SK-N-SH (cell line): ENCODE data around the gene LTBP1. TPM values are rescaled to one million over a fixed set of nuclear protein-coding genes. Genes with fewer than 3 reads are reported as not detected.

Experiments
- CTCF ChIA-PET: fragments of 300-600, 350-600 bp; formaldehyde crosslinking; extraction: SDS; loops from one replicate; lab custom pipeline; 2021; lab: Yijun Ruan, JAX
- POLR2A ChIA-PET: fragments of 350-600 bp; sonication (Branson Sonifier 250); formaldehyde crosslinking; extraction: SDS; loops from one replicate; lab custom pipeline; 2020; ENCODE audit warnings: antibody characterized with exemption, inconsistent platforms; lab: Yijun Ruan, JAX
- DNase-seq: peaks from one replicate; pipeline ENCODE4 v3.0.0; 2012
- H2AFZ ChIP-seq: fragments of 200-600 bp; sonication (generic); 2 replicates; pipeline ENCODE4 v1.8.1; 2016; ENCODE audit warnings: antibody characterized with exemption, mild to moderate bottlenecking, low read depth
- H3F3A ChIP-seq: fragments of 200-600 bp; sonication (generic); replicated peaks from 2 replicates; pipeline ENCODE3; 2016; ENCODE audit warnings: antibody characterized with exemption, mild to moderate bottlenecking; ENCODE audit not compliant: insufficient read depth
- H3K27ac ChIP-seq, 2 experiments: fragments of 200-500 bp in 1 of 2; fragments of 200-600 bp in 1 of 2; sonication (Bioruptor generic) in 1 of 2; sonication (generic), shearing (Covaris generic) in 1 of 2; 2 replicates each; pipeline versions ENCODE4 v1.5.1 to v1.6.1; 2014 to 2016; ENCODE audit warnings: low read depth in 2 of 2, inconsistent platforms in 1 of 2, low read length in 1 of 2, mild to moderate bottlenecking in 1 of 2, mixed read lengths in 1 of 2
- H3K27me3 ChIP-seq: fragments of 200-600 bp; sonication (generic), shearing (Covaris generic); 2 replicates; pipeline ENCODE4 v1.6.1; 2016; ENCODE audit warnings: mixed run types; ENCODE audit not compliant: insufficient read depth
- H3K36me3 ChIP-seq, 2 experiments: fragments of 200-500 bp in 1 of 2; fragments of 200-600 bp in 1 of 2; sonication (Bioruptor generic) in 1 of 2; sonication (generic) in 1 of 2; replicated peaks in 1 of 2; 2 replicates each; pipeline versions ENCODE3 to v1.5.1; 2014 to 2016; ENCODE audit warnings: low read length in 1 of 2, mild to moderate bottlenecking in 1 of 2; ENCODE audit not compliant: insufficient read depth in 2 of 2, control insufficient read depth in 1 of 2
- H3K4me1 ChIP-seq, 2 experiments: fragments of 200-500 bp in 1 of 2; fragments of 200-600 bp in 1 of 2; sonication (Bioruptor generic) in 1 of 2; sonication (generic), shearing (Covaris generic) in 1 of 2; 2 replicates each; pipeline versions ENCODE4 v1.5.1 to v1.6.1; 2014 to 2016; ENCODE audit warnings: low read depth in 1 of 2, low read length in 1 of 2, mixed run types in 1 of 2; ENCODE audit not compliant: insufficient read depth in 2 of 2, control insufficient read depth in 1 of 2
- H3K4me2 ChIP-seq: fragments of 200-600 bp; sonication (generic), shearing (Covaris generic); 2 replicates; pipeline ENCODE4 v1.6.1; 2017; ENCODE audit warnings: mixed run types
- H3K4me3 ChIP-seq, 2 experiments: fragments of 200-500 bp in 1 of 2; fragments of 200-600 bp in 1 of 2; sonication (Bioruptor generic) in 1 of 2; sonication (generic), shearing (Covaris generic) in 1 of 2; 2 replicates each; pipeline versions ENCODE4 v1.5.1 to v1.8.1; 2014 to 2016; ENCODE audit warnings: low read depth in 2 of 2, inconsistent platforms in 1 of 2, low read length in 1 of 2, mild to moderate bottlenecking in 1 of 2, mixed read lengths in 1 of 2, moderate library complexity in 1 of 2
- H3K79me2 ChIP-seq: fragments of 200-600 bp; sonication (generic); 2 replicates; pipeline ENCODE4 v1.8.1; 2017; ENCODE audit warnings: mild to moderate bottlenecking; ENCODE audit not compliant: insufficient read depth
- H3K9ac ChIP-seq: fragments of 200-600 bp; sonication (generic); 2 replicates; pipeline ENCODE4 v1.6.1; 2017; ENCODE audit warnings: mixed run types
- H3K9me2 ChIP-seq: fragments of 200-600 bp; sonication (generic); 2 replicates; pipeline ENCODE4 v1.6.1; 2017; ENCODE audit warnings: mixed run types
- H3K9me3 ChIP-seq: fragments of 200-600 bp; sonication (generic); 2 replicates; pipeline ENCODE4 v1.6.1; 2017; ENCODE audit warnings: mixed run types, mild to moderate bottlenecking, moderate library complexity
- H4K20me1 ChIP-seq: fragments of 200-600 bp; sonication (generic); 2 replicates; pipeline ENCODE4 v1.6.1; 2017; ENCODE audit warnings: mild to moderate bottlenecking, mixed run types; ENCODE audit not compliant: insufficient read depth
- CHD2 ChIP-seq: fragments of 150-350 bp; IDR thresholded peaks from 2 replicates; pipeline ENCODE4 v1.6.1; 2018; ENCODE audit warnings: low read length; ENCODE audit not compliant: partially characterized antibody
- EP300 ChIP-seq, 2 experiments: IDR thresholded peaks; 2 replicates each; pipeline versions ENCODE4 v1.4.0 to v1.6.1; 2012; ENCODE audit warnings: borderline replicate concordance in 1 of 2, low read depth in 1 of 2, low read length in 1 of 2
- FOXJ3 ChIP-seq: sonication (generic); formaldehyde crosslinking; IDR thresholded peaks from 2 replicates; pipeline ENCODE4 v1.5.1; 2020; ENCODE audit warnings: mild to moderate bottlenecking, missing genetic modification reagents
- FOXM1 ChIP-seq: IDR thresholded peaks from 2 replicates; pipeline ENCODE4 v1.4.0; 2012; ENCODE audit warnings: low read depth, mild to moderate bottlenecking
- GABPA ChIP-seq: IDR thresholded peaks from 2 replicates; pipeline ENCODE4 v1.4.0; 2012; ENCODE audit warnings: low read depth, mild to moderate bottlenecking
- GATA2 ChIP-seq: sonication (generic); formaldehyde crosslinking; IDR thresholded peaks from 2 replicates; pipeline ENCODE4 v1.5.0; 2020; ENCODE audit warnings: mild to moderate bottlenecking, missing genetic modification reagents
- MAX ChIP-seq: IDR thresholded peaks from 2 replicates; pipeline ENCODE4 v1.4.0; 2012; ENCODE audit warnings: low read depth
- MEF2A ChIP-seq: IDR thresholded peaks from 2 replicates; pipeline ENCODE4 v1.4.0; 2012; ENCODE audit warnings: low read depth, borderline replicate concordance
- MXI1 ChIP-seq: IDR thresholded peaks from 2 replicates; pipeline ENCODE4 v1.6.1; 2012; ENCODE audit warnings: mild to moderate bottlenecking, low read depth, low read length, improper control_type of control experiment
- NFIC ChIP-seq: IDR thresholded peaks from 2 replicates; pipeline ENCODE4 v1.4.0; 2012; ENCODE audit warnings: borderline replicate concordance
- PBX3 ChIP-seq: IDR thresholded peaks from 2 replicates; pipeline ENCODE4; 2012
- POLR2AphosphoS5 ChIP-seq: IDR thresholded peaks from 2 replicates; pipeline ENCODE4 v1.6.1; 2012; ENCODE audit warnings: low read depth, low read length
- RCOR1 ChIP-seq: fragments of 150-350 bp; IDR thresholded peaks from 2 replicates; pipeline ENCODE4 v1.6.1; 2017; ENCODE audit warnings: antibody characterized with exemption, low read length
- RXRA ChIP-seq: IDR thresholded peaks from 2 replicates; pipeline ENCODE4 v1.4.0; 2012; ENCODE audit warnings: low read depth, mild to moderate bottlenecking, borderline replicate concordance
- SMC3 ChIP-seq: IDR thresholded peaks from 2 replicates; pipeline ENCODE4 v1.6.1; 2012; ENCODE audit warnings: low read depth, low read length, improper control_type of control experiment
- TAF1 ChIP-seq: IDR thresholded peaks from 2 replicates; pipeline ENCODE4 v1.6.1; 2012; ENCODE audit warnings: low read depth, mild to moderate bottlenecking, low read length, moderate library complexity, borderline replicate concordance
- TCF12 ChIP-seq: IDR thresholded peaks from 2 replicates; pipeline ENCODE4 v1.4.0; 2012
- TEAD4 ChIP-seq: IDR thresholded peaks from 2 replicates; pipeline ENCODE4 v1.4.0; 2012; ENCODE audit warnings: mild to moderate bottlenecking, borderline replicate concordance; ENCODE audit not compliant: insufficient read depth
- YY1 ChIP-seq: IDR thresholded peaks from 2 replicates; pipeline ENCODE4 v1.4.0; 2012; ENCODE audit warnings: low read depth, mild to moderate bottlenecking
- WGBS: methylation state at CpG from one replicate; pipeline ENCODE4 v1.1.6; 2017; ENCODE audit warnings: low lambda C conversion rate; 5-methylcytosine and 5-hydroxymethylcytosine counted together
- polyA plus RNA-seq, 3 experiments: library from polyadenylated mRNA; depleted of rRNA; stranded (reverse); fragments of >200 nt; gene quantifications; 2 replicates each; pipeline ENCODE4 v1.2.3, GENCODE V29; 2012
- TF ChIP-seq, protein P1 (sequence below): IDR thresholded peaks from 2 replicates; pipeline ENCODE4 v1.4.0; 2012; ENCODE audit warnings: low read depth, borderline replicate concordance
- TF ChIP-seq, protein P2 (sequence below): IDR thresholded peaks from 2 replicates; pipeline ENCODE4 v1.4.0; 2012; ENCODE audit warnings: low read depth, borderline replicate concordance

Gene LTBP1
- polyA plus RNA-seq, 1 of the 3 experiments (the other 2 are of a cell fraction), result 467 TPM

DNA sequence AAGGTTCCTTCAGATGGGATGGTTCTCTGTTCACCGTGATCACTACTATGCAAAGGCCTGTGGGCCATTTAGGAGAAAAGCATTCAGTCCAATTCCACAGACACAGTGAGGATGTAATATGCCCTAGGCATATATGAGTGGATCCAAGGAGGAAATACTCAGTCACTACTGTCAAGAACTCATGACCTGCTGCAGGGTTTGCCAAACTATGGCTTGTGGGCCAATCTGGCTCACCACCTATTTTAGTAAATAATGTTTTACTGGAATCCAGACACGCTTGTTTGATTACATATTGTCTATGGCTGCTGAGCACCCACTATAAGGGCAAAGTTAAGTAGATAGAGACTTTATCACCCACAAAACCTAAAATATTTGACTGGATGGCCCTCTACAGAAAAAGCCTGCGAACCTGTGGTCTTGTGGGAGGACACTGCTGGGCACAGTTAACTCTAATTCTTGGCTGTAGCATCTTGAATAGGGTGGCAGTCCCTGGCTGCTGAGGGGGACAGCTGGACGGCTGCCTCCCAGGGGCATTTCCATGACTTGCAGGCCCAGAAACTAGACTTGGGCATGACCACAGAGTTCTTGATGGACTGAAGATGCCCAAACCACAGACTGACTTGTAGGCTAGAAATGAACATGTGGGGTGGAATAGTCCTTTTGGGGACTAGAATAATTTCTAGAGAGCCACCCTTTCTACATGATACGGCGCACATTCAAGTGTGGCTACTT lies 20.6 kb upstream of the LTBP1 start (continued):
- TF ChIP-seq, protein P1, sequence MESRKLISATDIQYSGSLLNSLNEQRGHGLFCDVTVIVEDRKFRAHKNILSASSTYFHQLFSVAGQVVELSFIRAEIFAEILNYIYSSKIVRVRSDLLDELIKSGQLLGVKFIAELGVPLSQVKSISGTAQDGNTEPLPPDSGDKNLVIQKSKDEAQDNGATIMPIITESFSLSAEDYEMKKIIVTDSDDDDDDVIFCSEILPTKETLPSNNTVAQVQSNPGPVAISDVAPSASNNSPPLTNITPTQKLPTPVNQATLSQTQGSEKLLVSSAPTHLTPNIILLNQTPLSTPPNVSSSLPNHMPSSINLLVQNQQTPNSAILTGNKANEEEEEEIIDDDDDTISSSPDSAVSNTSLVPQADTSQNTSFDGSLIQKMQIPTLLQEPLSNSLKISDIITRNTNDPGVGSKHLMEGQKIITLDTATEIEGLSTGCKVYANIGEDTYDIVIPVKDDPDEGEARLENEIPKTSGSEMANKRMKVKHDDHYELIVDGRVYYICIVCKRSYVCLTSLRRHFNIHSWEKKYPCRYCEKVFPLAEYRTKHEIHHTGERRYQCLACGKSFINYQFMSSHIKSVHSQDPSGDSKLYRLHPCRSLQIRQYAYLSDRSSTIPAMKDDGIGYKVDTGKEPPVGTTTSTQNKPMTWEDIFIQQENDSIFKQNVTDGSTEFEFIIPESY, result no peak
- no peak for TF ChIP-seq TAF1

DNA sequence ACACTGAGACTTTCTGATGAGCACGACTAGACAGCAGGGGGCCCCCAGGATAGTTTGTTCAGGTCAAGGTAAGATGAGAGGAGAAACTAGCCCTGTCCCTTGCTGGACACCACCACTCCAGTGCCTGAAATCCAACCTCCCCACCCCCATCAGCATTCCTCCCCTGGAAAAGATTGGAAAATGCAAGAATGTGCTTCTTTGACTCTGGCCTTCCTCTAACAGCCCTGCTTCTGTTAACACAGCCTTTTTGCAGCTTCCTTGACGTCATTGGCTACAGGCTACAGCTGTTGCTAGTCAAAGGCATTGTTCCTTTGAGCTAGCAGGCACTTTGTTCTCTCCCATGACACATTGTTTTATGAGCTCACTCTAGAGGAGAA lies 20.1 kb upstream of the LTBP1 start:
- Histone ChIP-seq H3K27ac (no peak overlapping the region), H3K79me2 (no peaks in the 10 kb centered on the region), H2AFZ (no peak overlapping the region), H4K20me1 (no peaks in the 10 kb centered on the region), H3K27me3 (no peaks in the 10 kb centered on the region), H3K9me2 (no peaks in the 10 kb centered on the region), H3K9ac (no peak overlapping the region), H3K36me3 (no peaks in the 10 kb centered on the region), H3K4me3 (no peak overlapping the region), H3F3A (no peaks in the 10 kb centered on the region), H3K4me2 (no peak overlapping the region; the same call in 1 of the 2 replicates), H3K9me3 (no peaks in the 10 kb centered on the region; the same call in 1 of the 2 replicates), H3K4me1 (no peaks in the 10 kb centered on the region)
- ChIA-PET CTCF (interaction anchor here (1.0 kb wide), 1 partner anchor 15 kb away, joined by 3 read pairs; no protein-coding TSS in a partner anchor), POLR2A (no interaction called here)
- WGBS, result 21% methylated on average over 2 of the region's 2 CpGs
- TF ChIP-seq EP300 (IDR thresholded peaks at IDR 0.05; ENCODE audit: borderline replicate concordance in 1 of 2, low read depth in 1 of 2, low read length in 1 of 2) (no peak), GABPA (no peak), FOXM1 (no peak), NFIC (no peak), SMC3 (no peak), MXI1 (no peak), MAX (no peak), TCF12 (no peak), FOXJ3 (no peak), YY1 (no peak), MEF2A (no peak), RCOR1 (no peak), POLR2AphosphoS5 (no peak), GATA2 (CRISPR knock-in tag) (no peak), PBX3 (no peak), TEAD4 (no peak), RXRA (no peak), CHD2 (no peak)
- TF ChIP-seq, protein P2, sequence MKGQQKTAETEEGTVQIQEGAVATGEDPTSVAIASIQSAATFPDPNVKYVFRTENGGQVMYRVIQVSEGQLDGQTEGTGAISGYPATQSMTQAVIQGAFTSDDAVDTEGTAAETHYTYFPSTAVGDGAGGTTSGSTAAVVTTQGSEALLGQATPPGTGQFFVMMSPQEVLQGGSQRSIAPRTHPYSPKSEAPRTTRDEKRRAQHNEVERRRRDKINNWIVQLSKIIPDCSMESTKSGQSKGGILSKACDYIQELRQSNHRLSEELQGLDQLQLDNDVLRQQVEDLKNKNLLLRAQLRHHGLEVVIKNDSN, result no peak
- TF ChIP-seq, protein P1, result no peak
- no peak for DNase-seq
